ENCODE data around the gene ABCC2.
"Not testable (repeated sequence)": the region's sequence is repeated elsewhere in the genome, so short reads cannot be mapped to it uniquely, and the experiment has no call there.

ABCC2 gene

GRCh38 chr10:99852481-99853213, 70.2 kb downstream of the ABCC2 start:
- Histone ChIP-seq H3K27me3 (ENCODE audit: insufficient read depth, low read length) (no peaks in the 10 kb centered on the region), H3K4me1 (ENCODE audit: insufficient read depth, low read length) (peaks cover 10% of the 10 kb centered on the region), H3K4me3 (ENCODE audit: low read length) (no peak overlapping the region), H2AFZ (ENCODE audit: low read depth, low read length) (no peak overlapping the region), H3K9me3 (ENCODE audit: low read length) (no peaks in the 10 kb centered on the region), H3K36me3 (ENCODE audit: insufficient read depth, low read length) (no peaks in the 10 kb centered on the region)

GRCh38 chr10:99853655-99854054, 71.2 kb downstream of the ABCC2 start:
- Histone ChIP-seq H3K4me1 (ENCODE audit: insufficient read depth, low read length) (peaks cover 10% of the 10 kb centered on the region), H3K36me3 (ENCODE audit: insufficient read depth, low read length) (no peaks in the 10 kb centered on the region), H3K27me3 (ENCODE audit: insufficient read depth, low read length) (no peaks in the 10 kb centered on the region), H3K4me3 (ENCODE audit: low read length) (no peak overlapping the region), H3K9me3 (ENCODE audit: low read length) (no peaks in the 10 kb centered on the region), H2AFZ (ENCODE audit: low read depth, low read length) (no peak overlapping the region)

GRCh38 chr10:99854860-99855259, 72.4 kb downstream of the ABCC2 start:
- Histone ChIP-seq H3K27me3 (ENCODE audit: insufficient read depth, low read length) (no peaks in the 10 kb centered on the region), H3K9me3 (ENCODE audit: low read length) (no peaks in the 10 kb centered on the region), H3K4me3 (ENCODE audit: low read length) (no peak overlapping the region)

GRCh38 chr10:99855479-99856071, 73.1 kb downstream of the ABCC2 start:
- Histone ChIP-seq H2AFZ (ENCODE audit: low read depth, low read length) (no peak overlapping the region), H3K4me3 (ENCODE audit: low read length) (no peak overlapping the region)

More at GRCh38 chr10:99854860-99855259, 72.4 kb downstream of the ABCC2 start:
- Histone ChIP-seq H3K4me1 (ENCODE audit: insufficient read depth, low read length) (peaks cover 8% of the 10 kb centered on the region), H2AFZ (ENCODE audit: low read depth, low read length) (no peak overlapping the region), H3K36me3 (ENCODE audit: insufficient read depth, low read length) (no peaks in the 10 kb centered on the region)

GRCh38 chr10:99858849-99859248, 76.4 kb downstream of the ABCC2 start:
- H3K36me3 ChIP-seq (ENCODE audit: insufficient read depth, low read length): no peaks in the 10 kb centered on the region
- no peaks in the 10 kb centered on the region for H3K27me3 ChIP-seq (ENCODE audit: insufficient read depth, low read length)
- H2AFZ ChIP-seq (ENCODE audit: low read depth, low read length): no peak overlapping the region
- H3K4me1 ChIP-seq (ENCODE audit: insufficient read depth, low read length): no peaks in the 10 kb centered on the region
- no peaks in the 10 kb centered on the region for H3K9me3 ChIP-seq (ENCODE audit: low read length)
- H3K4me3 ChIP-seq (ENCODE audit: low read length): no peak overlapping the region

More at GRCh38 chr10:99855479-99856071, 73.1 kb downstream of the ABCC2 start:
- Histone ChIP-seq H3K27me3 (ENCODE audit: insufficient read depth, low read length) (no peaks in the 10 kb centered on the region), H3K9me3 (ENCODE audit: low read length) (no peaks in the 10 kb centered on the region), H3K36me3 (ENCODE audit: insufficient read depth, low read length) (no peaks in the 10 kb centered on the region), H3K4me1 (ENCODE audit: insufficient read depth, low read length) (peaks cover under 1% of the 10 kb centered on the region)

- no peak overlapping the region for H3K4me3 ChIP-seq (ENCODE audit: low read length)
- H3K36me3 ChIP-seq (ENCODE audit: insufficient read depth, low read length): no peaks in the 10 kb centered on the region
- H3K4me1 ChIP-seq (ENCODE audit: insufficient read depth, low read length): no peaks in the 10 kb centered on the region
- H3K9me3 ChIP-seq (ENCODE audit: low read length): no peaks in the 10 kb centered on the region
- H2AFZ ChIP-seq (ENCODE audit: low read depth, low read length): no peak overlapping the region
- H3K27me3 ChIP-seq (ENCODE audit: insufficient read depth, low read length): no peaks in the 10 kb centered on the region
Observed at GRCh38 chr10:99859585-99859984, 77.1 kb downstream of the ABCC2 start.

GRCh38 chr10:99860466-99860865, 78.0 kb downstream of the ABCC2 start:
- Histone ChIP-seq H3K27me3 (ENCODE audit: insufficient read depth, low read length) (no peaks in the 10 kb centered on the region), H3K4me1 (ENCODE audit: insufficient read depth, low read length) (no peaks in the 10 kb centered on the region), H3K4me3 (ENCODE audit: low read length) (no peak overlapping the region), H3K9me3 (ENCODE audit: low read length) (no peaks in the 10 kb centered on the region), H3K36me3 (ENCODE audit: insufficient read depth, low read length) (no peaks in the 10 kb centered on the region), H2AFZ (ENCODE audit: low read depth, low read length) (no peak overlapping the region)

- H3K27me3 ChIP-seq (ENCODE audit: insufficient read depth, low read length); H3K9me3 ChIP-seq (ENCODE audit: low read length); H3K4me3 ChIP-seq (ENCODE audit: low read length); H3K36me3 ChIP-seq (ENCODE audit: insufficient read depth, low read length); H2AFZ ChIP-seq (ENCODE audit: low read depth, low read length); H3K4me1 ChIP-seq (ENCODE audit: insufficient read depth, low read length): not testable (repeated sequence)
Observed at GRCh38 chr10:99863535-99864240, 81.2 kb downstream of the ABCC2 start.

GRCh38 chr10:99867250-99867649, 84.8 kb downstream of the ABCC2 start:
- H3K36me3 ChIP-seq (ENCODE audit: insufficient read depth, low read length); H2AFZ ChIP-seq (ENCODE audit: low read depth, low read length); H3K27me3 ChIP-seq (ENCODE audit: insufficient read depth, low read length); H3K4me1 ChIP-seq (ENCODE audit: insufficient read depth, low read length); H3K4me3 ChIP-seq (ENCODE audit: low read length); H3K9me3 ChIP-seq (ENCODE audit: low read length): not testable (repeated sequence)

GRCh38 chr10:99869581-99870122, 87.2 kb downstream of the ABCC2 start:
- no peaks in the 10 kb centered on the region for H3K4me1 ChIP-seq (ENCODE audit: insufficient read depth, low read length)
- H3K36me3 ChIP-seq (ENCODE audit: insufficient read depth, low read length): no peaks in the 10 kb centered on the region
- H3K4me3 ChIP-seq (ENCODE audit: low read length): no peak overlapping the region
- no peaks in the 10 kb centered on the region for H3K27me3 ChIP-seq (ENCODE audit: insufficient read depth, low read length)
- H3K9me3 ChIP-seq (ENCODE audit: low read length): no peaks in the 10 kb centered on the region
- H2AFZ ChIP-seq (ENCODE audit: low read depth, low read length): no peak overlapping the region

GRCh38 chr10:99870123-99870730, 87.8 kb downstream of the ABCC2 start:
- H3K4me1 ChIP-seq (ENCODE audit: insufficient read depth, low read length): no peaks in the 10 kb centered on the region
- H2AFZ ChIP-seq (ENCODE audit: low read depth, low read length): no peak overlapping the region
- H3K36me3 ChIP-seq (ENCODE audit: insufficient read depth, low read length): no peaks in the 10 kb centered on the region
- H3K27me3 ChIP-seq (ENCODE audit: insufficient read depth, low read length): no peaks in the 10 kb centered on the region
- no peaks in the 10 kb centered on the region for H3K9me3 ChIP-seq (ENCODE audit: low read length)
- no peak overlapping the region for H3K4me3 ChIP-seq (ENCODE audit: low read length)

- H3K4me1 ChIP-seq (ENCODE audit: insufficient read depth, low read length): no peaks in the 10 kb centered on the region
- H3K4me3 ChIP-seq (ENCODE audit: low read length): no peak overlapping the region
- H2AFZ ChIP-seq (ENCODE audit: low read depth, low read length): no peak overlapping the region
- no peaks in the 10 kb centered on the region for H3K9me3 ChIP-seq (ENCODE audit: low read length)
- H3K27me3 ChIP-seq (ENCODE audit: insufficient read depth, low read length): no peaks in the 10 kb centered on the region
- H3K36me3 ChIP-seq (ENCODE audit: insufficient read depth, low read length): peaks cover 17% of the 10 kb centered on the region
Observed at GRCh38 chr10:99872367-99873162, 90.1 kb downstream of the ABCC2 start.
